Prostate gland (tissue), 2 donors: ENCODE data around the gene NLRP8.

Experiments used
- CTCF ChIP-seq, 4 experiments: fragments of 200-600 bp in 2 of 4; fragments of 450-650 bp in 2 of 4; sonication (generic) in 2 of 4; IDR thresholded peaks; 1 replicate in 3 of 4; 2 replicates in 1 of 4; pipeline ENCODE4 v1.5.1; 2016 to 2019; ENCODE audit warnings: antibody characterized with exemption in 4 of 4, mild to moderate bottlenecking in 2 of 4, moderate library complexity in 2 of 4
- POLR2A ChIP-seq: fragments of 450-650 bp; IDR thresholded peaks from one replicate; pipeline ENCODE4 v1.6.1; 2016; ENCODE audit warnings: antibody characterized with exemption, mild to moderate bottlenecking
- POLR2AphosphoS5 ChIP-seq: sonication (generic); formaldehyde crosslinking; IDR thresholded peaks from one replicate; pipeline ENCODE4 v1.6.1; 2017; ENCODE audit warnings: antibody characterized with exemption

- TF ChIP-seq POLR2AphosphoS5, result no peak
- TF ChIP-seq CTCF (IDR thresholded peaks at IDR 0.05), result no peak
- TF ChIP-seq POLR2A, result no peak
Observed at GRCh38 chr19:55912916-55913315, 34.7 kb upstream of the NLRP8 start.
